ENCODE measurements around the gene PSD. TPM values are rescaled to one million over a fixed set of nuclear protein-coding genes. Genes with fewer than 3 reads are reported as not detected.
"Not testable (repeated sequence)": the region's sequence is repeated elsewhere in the genome, so short reads cannot be mapped to it uniquely, and the experiment has no call there.

Gene PSD
- polyA plus RNA-seq, 1 experiment = 1.8 TPM

DNA sequence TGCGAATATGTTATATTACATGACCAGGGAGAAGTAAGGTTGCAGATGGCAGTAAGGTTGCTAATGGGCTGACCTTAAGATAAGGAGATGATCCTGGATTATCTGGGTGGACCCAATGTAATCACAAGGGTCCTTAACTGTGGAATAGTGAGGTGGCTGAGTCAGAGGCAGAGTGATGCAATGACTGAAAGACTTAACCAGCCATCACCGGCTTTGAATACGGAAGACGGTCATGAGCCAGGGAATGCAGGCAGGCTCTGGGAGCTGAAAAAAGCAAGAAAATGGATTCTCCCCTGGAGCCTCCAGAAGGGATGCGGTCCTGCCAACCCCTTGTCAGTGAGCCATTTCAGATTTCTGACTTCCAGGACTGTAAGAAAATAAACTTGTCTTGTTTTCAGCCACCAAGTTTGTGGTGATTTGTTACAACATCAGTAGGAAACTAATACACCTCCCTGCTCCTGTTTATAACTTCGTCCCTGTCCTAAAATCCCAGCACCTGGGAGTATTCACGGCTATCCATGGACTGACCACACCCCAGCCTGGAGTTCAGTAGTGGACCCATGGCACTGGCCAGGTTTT is 37.4 kb upstream of the PSD start:
- no peak for DNase-seq (ENCODE audit: low read depth)
- no peaks in the 10 kb centered on the region for H3K27me3 ChIP-seq (ENCODE audit: control insufficient read depth, insufficient read depth, low read length)
- no peaks in the 10 kb centered on the region for H3K36me3 ChIP-seq (ENCODE audit: control insufficient read depth, insufficient read depth, low read length)
- POLR2A ChIA-PET = no interaction called here
- TF ChIP-seq, protein P1, sequence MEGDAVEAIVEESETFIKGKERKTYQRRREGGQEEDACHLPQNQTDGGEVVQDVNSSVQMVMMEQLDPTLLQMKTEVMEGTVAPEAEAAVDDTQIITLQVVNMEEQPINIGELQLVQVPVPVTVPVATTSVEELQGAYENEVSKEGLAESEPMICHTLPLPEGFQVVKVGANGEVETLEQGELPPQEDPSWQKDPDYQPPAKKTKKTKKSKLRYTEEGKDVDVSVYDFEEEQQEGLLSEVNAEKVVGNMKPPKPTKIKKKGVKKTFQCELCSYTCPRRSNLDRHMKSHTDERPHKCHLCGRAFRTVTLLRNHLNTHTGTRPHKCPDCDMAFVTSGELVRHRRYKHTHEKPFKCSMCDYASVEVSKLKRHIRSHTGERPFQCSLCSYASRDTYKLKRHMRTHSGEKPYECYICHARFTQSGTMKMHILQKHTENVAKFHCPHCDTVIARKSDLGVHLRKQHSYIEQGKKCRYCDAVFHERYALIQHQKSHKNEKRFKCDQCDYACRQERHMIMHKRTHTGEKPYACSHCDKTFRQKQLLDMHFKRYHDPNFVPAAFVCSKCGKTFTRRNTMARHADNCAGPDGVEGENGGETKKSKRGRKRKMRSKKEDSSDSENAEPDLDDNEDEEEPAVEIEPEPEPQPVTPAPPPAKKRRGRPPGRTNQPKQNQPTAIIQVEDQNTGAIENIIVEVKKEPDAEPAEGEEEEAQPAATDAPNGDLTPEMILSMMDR (IDR thresholded peaks at IDR 0.05; ENCODE audit: insufficient read depth, low read depth, low read length) = no peak
- CTCF ChIA-PET = interaction anchor here (1.0 kb wide), 1 partner anchor 68 kb away, joined by 3 read pairs; no protein-coding TSS in a partner anchor
- H3K4me3 ChIP-seq (ENCODE audit: low read depth, low read length) = no peak overlapping the region

DNA sequence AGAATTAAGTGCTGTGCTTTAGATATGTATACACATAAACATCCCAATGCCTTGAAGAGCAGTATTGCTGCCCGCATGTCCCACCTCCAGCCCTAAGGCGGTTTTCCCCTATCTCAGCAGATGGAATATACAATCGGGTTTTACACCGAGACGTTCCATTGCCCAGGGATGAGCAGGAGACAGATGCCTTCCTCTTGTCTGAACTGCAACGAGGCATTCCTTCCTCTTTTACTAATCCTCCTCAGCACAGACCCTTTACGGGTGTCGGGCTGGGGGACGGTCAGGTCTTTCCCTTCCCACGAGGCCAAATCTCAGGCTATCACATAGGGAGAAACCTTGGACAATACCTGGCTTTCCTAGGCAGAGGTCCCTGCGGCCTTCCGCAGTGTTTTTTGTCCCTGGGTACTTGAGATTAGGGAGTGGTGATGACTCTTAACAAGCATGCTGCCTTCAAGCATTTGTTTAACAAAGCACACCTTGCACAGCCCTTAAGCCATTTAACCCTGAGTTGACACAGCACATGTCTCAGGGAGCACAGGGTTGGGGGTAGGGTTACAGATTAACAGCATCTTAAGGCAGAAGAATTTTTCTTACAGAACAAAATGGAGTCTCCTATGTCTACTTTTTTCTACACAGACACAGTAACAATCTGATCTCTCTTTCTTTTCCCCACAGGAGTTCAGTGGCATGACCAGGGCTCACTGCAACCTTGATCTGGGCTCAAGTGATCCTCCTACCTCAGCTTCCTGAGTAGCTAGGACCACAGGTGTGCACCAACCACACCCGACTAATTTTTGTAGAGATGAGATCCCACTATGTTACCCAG is 36.3 kb upstream of the PSD start:
- H3K36me3 ChIP-seq (ENCODE audit: control insufficient read depth, insufficient read depth, low read length); H3K4me3 ChIP-seq (ENCODE audit: low read depth, low read length); DNase-seq (ENCODE audit: low read depth); POLR2A ChIA-PET; H3K27me3 ChIP-seq (ENCODE audit: control insufficient read depth, insufficient read depth, low read length); CTCF ChIA-PET: not testable (repeated sequence)

DNA sequence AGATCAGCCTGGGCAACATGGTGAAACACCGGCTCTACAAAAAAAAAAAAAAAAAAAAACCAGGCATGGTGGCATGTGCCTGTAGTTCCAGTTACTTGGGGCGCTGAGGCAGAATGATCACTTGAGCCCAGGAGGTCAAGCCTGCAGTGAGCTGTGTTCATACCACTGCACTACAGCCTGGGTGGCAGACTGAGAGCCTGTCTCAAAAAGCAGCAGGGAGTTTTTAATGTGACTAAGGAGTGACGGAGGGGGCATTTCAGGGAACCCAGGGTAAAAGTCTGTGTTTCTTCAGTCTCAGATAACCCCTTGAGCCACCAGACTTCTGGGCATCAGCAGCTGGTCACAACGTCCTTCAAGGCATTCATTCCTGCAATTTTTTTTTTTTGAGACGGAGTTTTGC is 34.9 kb upstream of the PSD start:
- ChIA-PET POLR2A (interaction anchor here (0.6 kb wide), 1 partner anchor 140 kb away, joined by 4 read pairs; no protein-coding TSS in a partner anchor), CTCF (interaction anchor here (0.9 to 1.6 kb wide), 4 partner anchors 25 to 130 kb away, joined by 4 to 6 read pairs (median 5); no protein-coding TSS in a partner anchor)
- Histone ChIP-seq H3K36me3 (ENCODE audit: control insufficient read depth, insufficient read depth, low read length) (no peaks in the 10 kb centered on the region), H3K4me3 (ENCODE audit: low read depth, low read length) (no peak overlapping the region), H3K27me3 (ENCODE audit: control insufficient read depth, insufficient read depth, low read length) (no peaks in the 10 kb centered on the region)
- DNase-seq (ENCODE audit: low read depth) = no peak
- TF ChIP-seq, protein P1 (IDR thresholded peaks at IDR 0.05; ENCODE audit: insufficient read depth, low read depth, low read length) = no peak

DNA sequence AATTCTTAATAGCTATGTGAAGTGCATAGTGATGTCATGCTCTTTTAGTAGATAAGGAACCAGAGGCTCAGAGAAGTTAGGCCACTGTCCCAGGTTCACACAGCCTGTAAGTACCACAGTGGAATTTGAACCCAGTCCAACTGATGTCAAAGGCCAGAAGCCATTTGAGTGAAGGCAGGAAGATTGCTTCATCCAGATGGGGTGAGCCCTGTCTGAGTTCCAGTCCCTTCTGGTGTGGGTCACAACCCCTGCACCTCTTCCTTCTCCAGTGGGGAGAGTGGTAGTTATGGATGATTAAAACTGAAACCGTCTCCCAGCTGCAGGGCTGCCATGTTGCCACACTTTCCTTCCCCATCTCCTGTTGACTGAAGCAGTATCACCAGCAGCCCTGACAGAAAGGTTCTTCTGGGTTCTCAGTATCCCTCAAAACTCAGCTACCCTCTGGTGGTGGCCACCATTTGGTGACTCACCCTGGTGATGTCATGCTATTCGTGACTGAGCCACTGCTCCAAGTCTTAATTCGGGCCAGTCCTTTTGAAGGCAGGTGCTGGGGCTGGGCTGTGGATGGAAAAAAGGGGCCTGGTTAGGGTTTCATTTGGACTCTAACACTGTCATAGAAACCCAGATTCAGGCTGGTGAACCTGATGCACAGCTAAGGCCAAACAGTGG is 34.2 kb upstream of the PSD start:
- DNase-seq (ENCODE audit: low read depth) = peak; percentile 58
- Histone ChIP-seq H3K27me3 (ENCODE audit: control insufficient read depth, insufficient read depth, low read length) (no peaks in the 10 kb centered on the region), H3K4me3 (ENCODE audit: low read depth, low read length) (no peak overlapping the region), H3K36me3 (ENCODE audit: control insufficient read depth, insufficient read depth, low read length) (no peaks in the 10 kb centered on the region)
- ChIA-PET CTCF (interaction anchor here (1.0 to 1.8 kb wide), 5 partner anchors 8 to 131 kb away, joined by 3 to 7 read pairs (median 5); no protein-coding TSS in a partner anchor), POLR2A (interaction anchor here (0.6 kb wide), 1 partner anchor 28 kb away, joined by 4 read pairs; no protein-coding TSS in a partner anchor)
- TF ChIP-seq, protein P1 (IDR thresholded peaks at IDR 0.05; ENCODE audit: insufficient read depth, low read depth, low read length) = no peak

DNA sequence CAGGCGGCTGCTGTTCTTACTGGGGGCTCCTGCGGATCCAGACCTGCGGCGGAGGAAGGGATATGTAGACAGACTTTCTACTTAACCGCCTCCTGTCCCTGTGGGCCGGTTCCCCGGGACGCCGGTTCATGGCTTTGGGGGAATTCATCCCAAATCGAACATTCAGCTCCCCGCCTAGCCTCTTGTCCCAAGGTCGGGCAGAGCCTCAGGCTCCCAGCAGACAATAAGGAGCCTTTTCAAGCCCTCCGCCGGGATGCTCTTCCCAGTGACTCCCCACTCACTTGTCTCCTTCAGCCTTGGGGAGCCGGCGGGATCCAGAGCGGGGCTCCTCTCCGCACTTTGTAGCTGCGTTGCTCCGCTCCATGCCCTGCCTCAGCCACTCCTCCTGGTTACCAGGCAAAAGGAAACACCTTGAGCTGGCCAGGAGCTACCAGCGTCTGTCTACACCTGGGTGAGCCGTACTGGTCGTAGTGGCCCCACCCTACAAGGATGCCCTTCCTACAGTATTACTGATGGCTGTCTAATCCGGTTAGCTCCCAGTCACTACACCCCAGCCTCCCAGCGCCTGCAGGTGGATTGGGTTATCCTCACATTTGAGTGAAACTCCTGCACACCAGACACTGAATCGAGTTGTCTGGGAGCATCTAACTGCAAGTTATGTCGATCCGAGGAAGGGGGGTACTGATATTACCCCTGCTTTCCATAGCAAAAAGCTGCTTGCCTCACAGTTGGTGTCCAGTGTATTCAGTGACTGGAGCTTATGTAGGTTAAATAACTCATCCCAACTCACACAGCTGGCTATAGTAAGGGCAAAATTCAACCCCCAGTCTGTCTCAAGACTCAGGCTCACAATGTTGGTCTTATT is 32.8 kb upstream of the PSD start, which contains the start of gene C10orf95:
TSS of gene C10orf95 (minus strand) at position 439 of the 865 bp plus-strand sequence. CDS start 450 bp downstream, outside the sequence.
- TF ChIP-seq, protein P1 (IDR thresholded peaks at IDR 0.05; ENCODE audit: insufficient read depth, low read depth, low read length) = no peak
- peak within 1 kb of the TSS; percentile 72 for H3K4me3 ChIP-seq (ENCODE audit: low read depth, low read length)
- no peaks in the 10 kb centered on the region for H3K27me3 ChIP-seq (ENCODE audit: control insufficient read depth, insufficient read depth, low read length)
- ChIA-PET POLR2A (interaction anchor here (0.6 kb wide), 1 partner anchor 155 kb away, joined by 3 read pairs; no protein-coding TSS in a partner anchor), CTCF (interaction anchor here (0.6 to 1.8 kb wide), 7 partner anchors 9 to 222 kb away, joined by 3 to 7 read pairs (median 3); partner anchors contain the start of gene FBXL15)
- H3K36me3 ChIP-seq (ENCODE audit: control insufficient read depth, insufficient read depth, low read length) = no peaks in the 10 kb centered on the region
- DNase-seq (ENCODE audit: low read depth) = no peak

All from BJ (cell line).